ENCODE results near the gene ZNF470. TPM values are rescaled to one million over a fixed set of nuclear protein-coding genes. Genes with fewer than 3 reads are reported as not detected.

The ZNF470 gene
- total RNA-seq, 1 experiment from 2014 or later, result 7.1 TPM

- no peak overlapping the region for H2AFZ ChIP-seq (ENCODE audit: low read length)
- H3K27me3 Mint-ChIP-seq (ENCODE audit: low read depth), result no peaks in the 10 kb centered on the region; the same call in none of the 2 replicates
- H4K5ac ChIP-seq (ENCODE audit: insufficient read length, low read depth, low read length), result no peak overlapping the region
Observed at GRCh38 chr19:56622374-56622773, 55.1 kb downstream of the ZNF470 start.

More at GRCh38 chr19:56622374-56622773, 55.1 kb downstream of the ZNF470 start:
- peaks cover 77 to 86% (median 80%) of the 10 kb centered on the region in 3 experiments for H3K36me3 Mint-ChIP-seq (ENCODE audit: insufficient read depth in 1 of 3, low read depth in 3 of 3)
- H3K9me3 Mint-ChIP-seq, result peaks cover 88 to 94% of the 10 kb centered on the region in 2 experiments
- no peak for DNase-seq
- no peak for TF ChIP-seq CTCF (conservative IDR thresholded peaks at IDR 0.05)
- WGBS (ENCODE audit: extremely low coverage, insufficient read length, low lambda C conversion rate), result no CpG with 5 or more reads among the region's 37 CpGs
- Histone ChIP-seq H2BK20ac (ENCODE audit: low read depth, low read length, poor library complexity, severe bottlenecking) (no peak overlapping the region), H2BK120ac (ENCODE audit: low read depth, low read length, poor library complexity, severe bottlenecking) (no peak overlapping the region), H3K56ac (ENCODE audit: insufficient read length, low read depth, low read length) (no peak overlapping the region), H3K14ac (ENCODE audit: insufficient read depth, low read length) (no peak overlapping the region), H4K20me1 (ENCODE audit: control insufficient read depth, insufficient read depth, insufficient read length) (no peaks in the 10 kb centered on the region), H3K9ac (ENCODE audit: extremely low read depth, insufficient read length, low read length) (no peak overlapping the region), H3K27me3 (ENCODE audit: insufficient read depth, low read length) (no peaks in the 10 kb centered on the region), H3K23me2 (ENCODE audit: insufficient read length, low read depth, low read length, poor library complexity, severe bottlenecking) (no peaks in the 10 kb centered on the region), H3K4me2 (ENCODE audit: insufficient read depth, insufficient read length, low read length) (no peak overlapping the region), H3K79me2 (ENCODE audit: insufficient read depth, low read length) (no peaks in the 10 kb centered on the region), H3K4me1 (ENCODE audit: insufficient read depth, low read length) (no peaks in the 10 kb centered on the region), H4K91ac (ENCODE audit: insufficient read length, low read depth, low read length) (no peak overlapping the region), H2BK5ac (ENCODE audit: insufficient read length, low read length) (no peak overlapping the region), H3K4ac (ENCODE audit: low read depth, low read length) (no peak overlapping the region), H3K23ac (ENCODE audit: insufficient read length, low read depth, low read length) (no peak overlapping the region), H3K9me3 (ENCODE audit: control insufficient read depth, low read depth, low read length) (peaks cover 13% of the 10 kb centered on the region), H2AK5ac (ENCODE audit: insufficient read length, low read length) (no peak overlapping the region), H3K18ac (ENCODE audit: insufficient read length, low read depth, low read length) (no peak overlapping the region), H3T11ph (ENCODE audit: low read length) (no peak overlapping the region), H3K27ac (ENCODE audit: insufficient read length, low read depth, low read length) (no peak overlapping the region), H3K79me1 (ENCODE audit: insufficient read depth, low read depth, low read length, poor library complexity, severe bottlenecking) (no peaks in the 10 kb centered on the region), H4K8ac (replicated peaks; ENCODE audit: insufficient read length, low read depth, low read length) (no peak overlapping the region), H2BK15ac (ENCODE audit: low read depth, low read length) (no peak overlapping the region), H2BK12ac (ENCODE audit: insufficient read length, low read depth, low read length) (no peak overlapping the region)
- no peak overlapping the region for H3K4me3 Mint-ChIP-seq
- H3K4me1 Mint-ChIP-seq, result no peaks in the 10 kb centered on the region
- no peak overlapping the region for H3K27ac Mint-ChIP-seq

Data from H9 (cell line).